KMS-11 (cell line): ENCODE data around the gene DOK6.

Experiments
- H2AFZ ChIP-seq: fragments of 200-600 bp; sonication (generic); 2 replicates; pipeline ENCODE4 v1.6.1; 2016; ENCODE audit warnings: antibody characterized with exemption, mixed run types, low read depth
- H3K27ac ChIP-seq: fragments of 200-600 bp; sonication (generic); 2 replicates; pipeline ENCODE4 v1.6.1; 2016; ENCODE audit warnings: mild to moderate bottlenecking, mixed run types
- H3K27me3 ChIP-seq: fragments of 200-600 bp; sonication (generic); 2 replicates; pipeline ENCODE4 v1.6.1; 2017; ENCODE audit warnings: mild to moderate bottlenecking, low read depth, mixed run types, moderate library complexity; ENCODE audit not compliant: insufficient read depth
- H3K36me3 ChIP-seq: fragments of 200-600 bp; sonication (generic); 2 replicates; pipeline ENCODE4 v1.6.1; 2017; ENCODE audit warnings: mild to moderate bottlenecking, mixed run types; ENCODE audit not compliant: insufficient read depth
- H3K4me1 ChIP-seq: fragments of 200-600 bp; sonication (generic); 2 replicates; pipeline ENCODE4 v1.6.1; 2016; ENCODE audit warnings: mild to moderate bottlenecking, low read depth, mixed run types; ENCODE audit not compliant: poor library complexity, severe bottlenecking
- H3K4me2 ChIP-seq: fragments of 200-600 bp; sonication (generic); 2 replicates; pipeline ENCODE4 v1.7.0; 2016; ENCODE audit warnings: mild to moderate bottlenecking, mixed run types
- H3K4me3 ChIP-seq: fragments of 200-600 bp; sonication (generic); IDR thresholded peaks from 2 replicates; pipeline ENCODE4 v1.6.1; 2017; ENCODE audit warnings: low read depth, low read length, mixed read lengths; ENCODE audit not compliant: insufficient read depth
- H3K79me2 ChIP-seq: fragments of 200-600 bp; sonication (generic); 2 replicates; pipeline ENCODE4 v1.6.1; 2016; ENCODE audit warnings: low read depth, mixed run types; ENCODE audit not compliant: insufficient read depth
- H3K9ac ChIP-seq: fragments of 200-600 bp; sonication (generic); 2 replicates; pipeline ENCODE4 v1.6.1; 2016; ENCODE audit warnings: mild to moderate bottlenecking, mixed run types
- H4K20me1 ChIP-seq: fragments of 200-600 bp; sonication (generic); 2 replicates; pipeline ENCODE4 v1.6.1; 2016; ENCODE audit warnings: mild to moderate bottlenecking, mixed run types; ENCODE audit not compliant: insufficient read depth
- CTCF ChIP-seq: fragments of 200-600 bp; sonication (generic); conservative IDR thresholded peaks from 2 replicates; pipeline ENCODE4 v1.6.1; 2017; ENCODE audit warnings: low read depth, mild to moderate bottlenecking, antibody characterized with exemption, low read length, moderate library complexity, mixed read lengths

Gene DOK6

GRCh38 chr18:69894467-69894866 is 493.8 kb downstream of the DOK6 start:
- H3K27me3 ChIP-seq = no peaks in the 10 kb centered on the region
- no peaks in the 10 kb centered on the region for H3K4me1 ChIP-seq
- no peak overlapping the region for H3K9ac ChIP-seq
- no peaks in the 10 kb centered on the region for H3K36me3 ChIP-seq
- no peak overlapping the region for H2AFZ ChIP-seq
- no peaks in the 10 kb centered on the region for H4K20me1 ChIP-seq
- no peak overlapping the region for H3K4me3 ChIP-seq
- no peak overlapping the region for H3K4me2 ChIP-seq
- H3K27ac ChIP-seq = no peak overlapping the region
- TF ChIP-seq CTCF = no peak
- H3K79me2 ChIP-seq = no peaks in the 10 kb centered on the region

- Histone ChIP-seq H3K27me3 (no peaks in the 10 kb centered on the region), H3K4me3 (no peak overlapping the region), H4K20me1 (no peaks in the 10 kb centered on the region), H3K79me2 (no peaks in the 10 kb centered on the region), H2AFZ (no peak overlapping the region), H3K9ac (no peak overlapping the region), H3K4me1 (no peaks in the 10 kb centered on the region), H3K4me2 (no peak overlapping the region), H3K27ac (no peak overlapping the region), H3K36me3 (no peaks in the 10 kb centered on the region)
- TF ChIP-seq CTCF = no peak
Observed at GRCh38 chr18:69895066-69896047, 494.7 kb downstream of the DOK6 start.

GRCh38 chr18:69897397-69898108 is 496.9 kb downstream of the DOK6 start:
- TF ChIP-seq CTCF = no peak
- Histone ChIP-seq H3K27me3 (no peaks in the 10 kb centered on the region), H3K27ac (no peak overlapping the region), H3K79me2 (no peaks in the 10 kb centered on the region), H3K4me1 (no peaks in the 10 kb centered on the region), H3K36me3 (no peaks in the 10 kb centered on the region), H3K4me3 (no peak overlapping the region), H4K20me1 (no peaks in the 10 kb centered on the region), H3K9ac (no peak overlapping the region), H3K4me2 (no peak overlapping the region), H2AFZ (no peak overlapping the region)

GRCh38 chr18:69898241-69898861 is 497.7 kb downstream of the DOK6 start:
- no peak for TF ChIP-seq CTCF
- Histone ChIP-seq H3K4me1 (no peaks in the 10 kb centered on the region), H3K4me3 (no peak overlapping the region), H3K79me2 (no peaks in the 10 kb centered on the region), H3K4me2 (no peak overlapping the region), H2AFZ (no peak overlapping the region), H3K27me3 (no peaks in the 10 kb centered on the region), H3K9ac (no peak overlapping the region), H3K27ac (no peak overlapping the region), H3K36me3 (no peaks in the 10 kb centered on the region), H4K20me1 (no peaks in the 10 kb centered on the region)
